CD8-positive, alpha-beta memory T cell (primary cell): Measurements from ENCODE around the gene CLCC1. TPM values are rescaled to one million over a fixed set of nuclear protein-coding genes. Genes with fewer than 3 reads are reported as not detected.
"Not testable (repeated sequence)": the region's sequence is repeated elsewhere in the genome, so short reads cannot be mapped to it uniquely, and the experiment has no call there.

Source experiments
- CTCF ChIA-PET: fragments of 350-600 bp; sonication (Branson Sonifier 250); formaldehyde crosslinking; loops from one replicate; lab custom pipeline; 2021; ENCODE audit warnings: antibody characterized with exemption; lab: Charles Lee
- POLR2A ChIA-PET: fragments of 350-600 bp; sonication (Branson Sonifier 250); formaldehyde crosslinking; loops from one replicate; lab custom pipeline; 2021; ENCODE audit warnings: antibody characterized with exemption; lab: Charles Lee
- DNase-seq, 5 donors: peaks; one replicate each; pipeline versions ENCODE4 v3.0.0 to v3.0.0-alpha.2; 2020 to 2022; ENCODE audit warnings: mixed read lengths in 1 of 5
- H3K27ac ChIP-seq: one replicate; pipeline ENCODE4 v1.7.0; 2013; ENCODE audit warnings: low read depth, mild to moderate bottlenecking, low read length, moderate library complexity
- H3K27me3 ChIP-seq: 2 replicates; pipeline ENCODE4 v1.7.0; 2013; ENCODE audit warnings: low read length, mild to moderate bottlenecking; ENCODE audit not compliant: insufficient read depth, poor library complexity, severe bottlenecking
- H3K36me3 ChIP-seq: 2 replicates; pipeline ENCODE4 v1.7.0; 2013; ENCODE audit warnings: mild to moderate bottlenecking, low read length, moderate library complexity; ENCODE audit not compliant: insufficient read depth
- H3K4me1 ChIP-seq: 2 replicates; pipeline ENCODE4 v1.7.0; 2013; ENCODE audit warnings: mild to moderate bottlenecking, low read length, moderate library complexity; ENCODE audit not compliant: insufficient read depth
- H3K4me3 ChIP-seq: 2 replicates; pipeline ENCODE4 v1.7.0; 2013; ENCODE audit warnings: mild to moderate bottlenecking, low read length
- H3K9me3 ChIP-seq: 2 replicates; pipeline ENCODE4 v1.7.0; 2013; ENCODE audit warnings: mild to moderate bottlenecking, low read length
- H3K27ac Mint-ChIP-seq, 8 donors: one replicate each; pipeline ENCODE4 v1.8.0; 2020 to 2021; ENCODE audit warnings: mixed read lengths in 8 of 8, mild to moderate bottlenecking in 6 of 8, inconsistent platforms in 3 of 8, moderate library complexity in 3 of 8
- H3K27me3 Mint-ChIP-seq, 2 donors: one replicate each; pipeline ENCODE4 v1.8.0; 2020 to 2021; ENCODE audit warnings: mixed read lengths in 2 of 2, mild to moderate bottlenecking in 1 of 2, moderate library complexity in 1 of 2
- H3K36me3 Mint-ChIP-seq, 3 donors: one replicate each; pipeline ENCODE4 v1.8.0; 2020 to 2021; ENCODE audit warnings: mixed read lengths in 3 of 3, inconsistent platforms in 1 of 3, mild to moderate bottlenecking in 1 of 3
- H3K4me1 Mint-ChIP-seq, 3 donors: one replicate each; pipeline ENCODE4 v1.8.0; 2020 to 2021; ENCODE audit warnings: mixed read lengths in 3 of 3, inconsistent platforms in 1 of 3, mild to moderate bottlenecking in 1 of 3
- H3K4me3 Mint-ChIP-seq, 7 donors: one replicate each; pipeline ENCODE4 v1.8.0; 2020 to 2021; ENCODE audit warnings: mixed read lengths in 7 of 7, mild to moderate bottlenecking in 6 of 7, moderate library complexity in 4 of 7, inconsistent platforms in 2 of 7
- H3K9me3 Mint-ChIP-seq, 5 donors: one replicate each; pipeline ENCODE4 v1.8.0; 2020 to 2022; ENCODE audit warnings: mixed read lengths in 5 of 5, mild to moderate bottlenecking in 3 of 5, moderate library complexity in 2 of 5, inconsistent platforms in 1 of 5
- polyA plus RNA-seq: library from polyadenylated mRNA; unstranded; fragments of 300-500 nt; fragmentation: Illumina TruSeq; gene quantifications from one replicate; pipeline ENCODE4 v1.2.3, GENCODE V29; 2021
- total RNA-seq, 2 experiments: library from RNA; stranded (reverse); gene quantifications; one replicate each; pipeline ENCODE4 v1.2.3, GENCODE V29; 2021

Gene CLCC1
- total RNA-seq (10 to 100 TPM; 15.8 to 20.2 TPM), polyA plus RNA-seq (9.5 TPM)

GRCh38 chr1:108963052-108963686, at the start of gene CLCC1:
CLCC1 (minus strand) TSS chr1:108963484; CDS start chr1:108950437, 13,047 bp downstream.
- H3K4me1 ChIP-seq, result peaks cover 25% of the 10 kb centered on the region
- ChIA-PET POLR2A (interaction anchor here (0.5 to 1.4 kb wide), 11 partner anchors 8 to 271 kb away, joined by 3 to 8 read pairs (median 4); partner anchors contain the start of genes PRPF38B, TMEM167B and WDR47), CTCF (interaction anchor here (1.0 to 2.1 kb wide), 4 partner anchors 11 to 150 kb away, joined by 3 to 10 read pairs (median 6); a partner anchor contains a TSS)
- Mint-ChIP-seq H3K4me1 (peaks cover 33 to 49% (median 40%) of the 10 kb centered on the region in 3 donors), H3K4me3 (peak within 1 kb of the TSS; percentile 86 to 95 (median 89)), H3K27ac (peak within 1 kb of the TSS; percentile 92 to 97 (median 94)), H3K9me3 (no peaks in the 10 kb centered on the region), H3K27me3 (peaks cover 0 to 3% of the 10 kb centered on the region in 2 donors), H3K36me3 (peaks cover 3 to 12% (median 6%) of the 10 kb centered on the region in 3 donors)
- H3K27ac ChIP-seq, result peak within 1 kb of the TSS; percentile 89
- peak within 1 kb of the TSS; percentile 69 for H3K4me3 ChIP-seq
- H3K27me3 ChIP-seq, result no peaks in the 10 kb centered on the region
- H3K9me3 ChIP-seq, result no peaks in the 10 kb centered on the region
- DNase-seq, result peak; percentile 89 to 95 (median 92)
- no peaks in the 10 kb centered on the region for H3K36me3 ChIP-seq

DNA sequence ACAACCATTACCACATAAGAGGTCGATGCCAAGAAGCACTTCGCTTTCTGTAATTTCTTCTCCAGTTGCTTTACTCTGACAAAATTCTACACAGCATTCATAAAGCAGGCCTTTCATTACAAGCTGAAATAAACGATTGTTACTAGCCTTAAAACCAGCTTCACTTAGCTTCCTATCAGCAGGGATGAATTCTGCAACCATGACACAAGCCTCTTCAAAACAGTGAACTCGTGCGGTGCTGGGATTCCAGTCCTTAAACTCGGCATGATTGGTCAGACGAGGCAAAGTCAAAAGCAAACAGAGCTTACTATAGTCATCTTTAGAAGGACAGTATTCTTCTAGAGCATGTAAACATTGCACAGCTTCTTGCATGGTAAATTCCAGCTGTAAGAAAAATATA, 48.1 kb upstream of the CLCC1 start:
- Mint-ChIP-seq H3K27me3 (no peaks in the 10 kb centered on the region), H3K9me3 (peaks cover 0 to 3% (median under 1%) of the 10 kb centered on the region in 5 donors), H3K27ac (no peak overlapping the region), H3K4me1 (peaks cover 0 to 4% (median 0%) of the 10 kb centered on the region in 3 donors), H3K36me3 (peaks cover 7 to 55% (median 18%) of the 10 kb centered on the region in 3 donors), H3K4me3 (no peak overlapping the region)
- Histone ChIP-seq H3K36me3 (no peaks in the 10 kb centered on the region), H3K4me1 (no peaks in the 10 kb centered on the region), H3K27ac (no peak overlapping the region), H3K4me3 (no peak overlapping the region), H3K27me3 (no peaks in the 10 kb centered on the region), H3K9me3 (no peaks in the 10 kb centered on the region)
- ChIA-PET POLR2A (interaction anchor here (0.6 kb wide), 1 partner anchor 56 kb away, joined by 8 read pairs; no protein-coding TSS in a partner anchor), CTCF (no interaction called here)
- no peak for DNase-seq

DNA sequence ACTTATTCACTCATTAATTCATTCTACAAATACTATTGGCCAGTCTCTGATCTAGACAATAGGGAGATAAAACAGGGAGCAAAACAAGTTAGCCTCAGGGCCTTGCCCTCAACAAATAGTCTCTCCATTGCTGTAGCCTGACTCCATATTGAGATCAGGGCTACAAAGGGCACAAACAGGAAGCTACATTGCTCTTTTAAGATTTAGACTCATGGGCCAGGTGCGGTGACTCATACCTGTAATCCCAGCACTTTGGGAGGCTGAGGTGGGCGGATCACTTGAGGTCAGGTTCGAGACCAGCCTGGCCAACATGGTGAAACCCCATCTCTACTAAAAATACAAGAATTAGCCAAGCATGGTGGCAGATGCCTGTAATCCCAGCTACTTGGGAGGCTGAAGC, 33.3 kb upstream of the CLCC1 start:
- H3K36me3 ChIP-seq, POLR2A ChIA-PET, H3K4me1 ChIP-seq, H3K4me1 Mint-ChIP-seq, DNase-seq, H3K9me3 ChIP-seq, H3K4me3 Mint-ChIP-seq, CTCF ChIA-PET, H3K27me3 ChIP-seq, H3K9me3 Mint-ChIP-seq, H3K4me3 ChIP-seq, H3K27me3 Mint-ChIP-seq, H3K27ac Mint-ChIP-seq, H3K27ac ChIP-seq: not testable (repeated sequence)
- H3K36me3 Mint-ChIP-seq, result peaks cover 33 to 58% (median 37%) of the 10 kb centered on the region in 3 donors

DNA sequence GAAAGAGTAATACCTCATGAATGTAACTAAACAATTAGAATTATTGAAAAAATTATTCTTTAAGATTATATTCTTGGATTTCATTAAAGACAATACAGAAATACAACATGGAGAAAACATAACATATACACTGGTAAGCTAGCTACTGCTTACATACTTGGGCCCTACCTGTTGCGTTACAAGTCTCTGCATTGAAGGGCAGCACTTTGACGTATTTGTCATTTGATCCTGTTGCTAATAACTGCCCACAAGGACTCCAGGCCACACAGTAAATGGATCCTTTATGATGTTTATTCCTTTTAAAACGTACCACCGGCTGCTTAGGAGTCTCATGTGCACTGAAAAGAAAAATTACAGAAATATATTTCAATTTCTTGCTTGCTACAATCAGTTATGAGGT, 19.8 kb upstream of the CLCC1 start:
- POLR2A ChIA-PET, result no interaction called here

GRCh38 chr1:108976658-108977057, 13.4 kb upstream of the CLCC1 start:
- peak overlapping the region in 1 of 8 donors; percentile 83 for H3K27ac Mint-ChIP-seq
- CTCF ChIA-PET, result no interaction called here
- no peaks in the 10 kb centered on the region for H3K9me3 Mint-ChIP-seq
- H3K27me3 Mint-ChIP-seq, result no peaks in the 10 kb centered on the region
- no peaks in the 10 kb centered on the region for H3K4me1 ChIP-seq
- no peak for DNase-seq
- no peaks in the 10 kb centered on the region for H3K4me1 Mint-ChIP-seq
- H3K9me3 ChIP-seq, result no peaks in the 10 kb centered on the region
- H3K4me3 ChIP-seq, result no peak overlapping the region
- H3K36me3 ChIP-seq, result no peaks in the 10 kb centered on the region
- H3K27ac ChIP-seq, result no peak overlapping the region
- H3K27me3 ChIP-seq, result no peaks in the 10 kb centered on the region
- H3K4me3 Mint-ChIP-seq, result no peak overlapping the region
- POLR2A ChIA-PET, result no interaction called here
- peaks cover 17 to 69% (median 32%) of the 10 kb centered on the region in 3 donors for H3K36me3 Mint-ChIP-seq

More for the DNA sequence above, 19.8 kb upstream of the CLCC1 start:
- CTCF ChIA-PET, result no interaction called here
- Histone ChIP-seq H3K27ac (no peak overlapping the region), H3K36me3 (peaks cover 3% of the 10 kb centered on the region), H3K27me3 (no peaks in the 10 kb centered on the region), H3K4me1 (no peaks in the 10 kb centered on the region), H3K9me3 (no peaks in the 10 kb centered on the region), H3K4me3 (no peak overlapping the region)
- H3K9me3 Mint-ChIP-seq, result no peaks in the 10 kb centered on the region
- H3K4me3 Mint-ChIP-seq, result no peak overlapping the region
- no peak for DNase-seq
- no peaks in the 10 kb centered on the region for H3K27me3 Mint-ChIP-seq
- no peak overlapping the region for H3K27ac Mint-ChIP-seq
- H3K36me3 Mint-ChIP-seq, result peaks cover 13 to 59% (median 22%) of the 10 kb centered on the region in 3 donors
- no peaks in the 10 kb centered on the region for H3K4me1 Mint-ChIP-seq

- no peaks in the 10 kb centered on the region for H3K4me1 Mint-ChIP-seq
- H3K9me3 Mint-ChIP-seq, result no peaks in the 10 kb centered on the region
- Histone ChIP-seq H3K36me3 (no peaks in the 10 kb centered on the region), H3K4me3 (no peak overlapping the region), H3K27ac (no peak overlapping the region), H3K9me3 (no peaks in the 10 kb centered on the region), H3K4me1 (no peaks in the 10 kb centered on the region), H3K27me3 (no peaks in the 10 kb centered on the region)
- no peak for DNase-seq
- H3K4me3 Mint-ChIP-seq, result no peak overlapping the region
- H3K36me3 Mint-ChIP-seq, result peaks cover 11 to 54% (median 30%) of the 10 kb centered on the region in 3 donors
- ChIA-PET POLR2A (interaction anchor here (0.6 kb wide), 1 partner anchor 14 kb away, joined by 3 read pairs; no protein-coding TSS in a partner anchor), CTCF (no interaction called here)
- H3K27me3 Mint-ChIP-seq, result no peaks in the 10 kb centered on the region
- H3K27ac Mint-ChIP-seq, result peak overlapping the region in 1 of 8 donors; percentile 59
Observed at GRCh38 chr1:108972951-108973350, 9.7 kb upstream of the CLCC1 start.

- Histone ChIP-seq H3K9me3 (no peaks in the 10 kb centered on the region), H3K27me3 (no peaks in the 10 kb centered on the region), H3K4me1 (no peaks in the 10 kb centered on the region), H3K4me3 (no peak overlapping the region), H3K27ac (no peak overlapping the region), H3K36me3 (no peaks in the 10 kb centered on the region)
- Mint-ChIP-seq H3K9me3 (no peaks in the 10 kb centered on the region), H3K36me3 (peaks cover 7 to 29% (median 18%) of the 10 kb centered on the region in 3 donors), H3K27me3 (no peaks in the 10 kb centered on the region), H3K27ac (no peak overlapping the region), H3K4me1 (peaks cover 0 to 1% (median under 1%) of the 10 kb centered on the region in 3 donors), H3K4me3 (no peak overlapping the region)
- ChIA-PET CTCF (no interaction called here), POLR2A (no interaction called here)
- no peak for DNase-seq
Observed at GRCh38 chr1:108969346-108969745, 6.1 kb upstream of the CLCC1 start.

DNA sequence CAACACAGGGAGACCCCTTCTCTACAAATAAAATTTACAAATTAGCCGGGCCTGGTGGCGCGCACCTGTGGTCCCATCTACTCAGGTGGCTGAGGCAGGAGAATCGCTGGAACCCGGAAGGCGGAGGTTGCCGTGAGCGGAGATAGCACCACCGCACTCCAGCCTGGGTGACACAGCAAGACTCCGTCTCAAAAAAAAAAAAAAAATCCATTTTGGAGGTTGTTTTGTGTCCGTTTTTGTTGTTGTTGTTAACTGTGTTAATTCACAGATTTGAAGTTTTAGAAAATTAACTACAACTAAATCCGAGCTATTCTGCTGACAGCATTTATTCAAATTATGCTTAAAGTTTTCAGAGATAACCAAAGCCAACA, 618 bp downstream of the CLCC1 start:
- CTCF ChIA-PET, result interaction anchor here (0.9 to 2.1 kb wide), 5 partner anchors 10 to 150 kb away, joined by 3 to 10 read pairs (median 6); a partner anchor contains a TSS
- H3K9me3 Mint-ChIP-seq, result no peaks in the 10 kb centered on the region
- Histone ChIP-seq H3K36me3 (no peaks in the 10 kb centered on the region), H3K27ac (peak overlapping the region; percentile 89), H3K4me1 (peaks cover 30% of the 10 kb centered on the region), H3K27me3 (no peaks in the 10 kb centered on the region), H3K9me3 (no peaks in the 10 kb centered on the region), H3K4me3 (peak overlapping the region; percentile 69)
- H3K27me3 Mint-ChIP-seq, result peaks cover 0 to 3% of the 10 kb centered on the region in 2 donors
- POLR2A ChIA-PET, result interaction anchor here (0.7 to 1.4 kb wide), 7 partner anchors 8 to 270 kb away, joined by 3 to 8 read pairs (median 6); partner anchors contain the start of genes PRPF38B, TMEM167B and WDR47
- peaks cover 5 to 13% (median 6%) of the 10 kb centered on the region in 3 donors for H3K36me3 Mint-ChIP-seq
- peak overlapping the region; percentile 86 to 95 (median 89) for H3K4me3 Mint-ChIP-seq
- DNase-seq, result peak in 2 of 5 donors; percentile 10 to 60
- peak overlapping the region; percentile 92 to 97 (median 94) for H3K27ac Mint-ChIP-seq
- peaks cover 36 to 54% (median 45%) of the 10 kb centered on the region in 3 donors for H3K4me1 Mint-ChIP-seq
